DMS 273 (cell line): ENCODE measurements around the gene CARS1.

Experiments used
- DNase-seq: peaks from one replicate; lab custom pipeline; 2025; ENCODE audit not compliant: unreplicated experiment; lab: John Stamatoyannopoulos, UW

Gene CARS1

DNA sequence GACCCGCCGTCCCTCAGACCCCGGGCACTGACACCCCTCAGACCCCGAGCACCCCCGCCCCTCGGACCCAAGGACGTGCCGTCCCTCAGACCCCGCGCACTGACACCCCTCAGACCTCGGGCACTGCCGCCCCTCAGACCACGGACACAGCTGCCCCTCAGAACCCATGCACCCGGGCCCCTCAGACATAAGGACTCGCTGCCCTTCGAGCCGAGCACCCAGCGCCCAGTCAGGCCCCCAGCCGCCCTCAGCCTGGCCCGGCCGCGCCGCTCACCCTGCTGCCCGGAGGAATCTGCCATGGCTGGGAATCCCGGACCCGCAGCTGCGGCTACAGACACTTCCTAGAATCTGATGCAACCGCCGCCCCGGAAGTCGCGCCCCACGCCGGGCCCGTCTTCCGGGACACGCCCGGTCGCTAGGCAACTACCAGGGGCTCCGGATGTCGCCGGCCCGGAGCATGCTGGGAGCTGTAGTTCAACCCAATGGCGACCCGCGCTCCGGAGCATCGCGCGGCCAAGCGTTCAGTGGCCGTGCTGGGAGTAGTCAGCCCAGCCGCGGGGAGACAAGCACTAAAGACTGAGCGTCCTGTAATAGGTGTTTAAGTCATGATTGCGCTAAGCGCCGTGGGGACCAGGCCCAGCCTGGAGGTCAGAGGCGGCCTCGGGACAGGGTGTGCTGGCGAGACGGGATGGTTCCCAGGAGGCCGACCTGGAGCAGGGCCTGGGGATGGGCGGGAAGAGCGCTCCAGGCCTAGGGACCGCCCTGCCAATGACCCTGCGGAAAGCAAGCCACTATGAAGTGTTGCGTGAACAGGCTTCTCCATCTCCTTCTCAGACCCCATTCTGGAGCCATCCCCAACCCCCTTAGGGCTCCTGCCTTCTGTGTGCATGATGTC, at the start of gene CARS1:
TSS of gene CARS1 (minus strand) at position 355 of the 895 bp plus-strand sequence. CDS start at position 299, 56 bp downstream.
- peak; percentile 95 for DNase-seq

DNA sequence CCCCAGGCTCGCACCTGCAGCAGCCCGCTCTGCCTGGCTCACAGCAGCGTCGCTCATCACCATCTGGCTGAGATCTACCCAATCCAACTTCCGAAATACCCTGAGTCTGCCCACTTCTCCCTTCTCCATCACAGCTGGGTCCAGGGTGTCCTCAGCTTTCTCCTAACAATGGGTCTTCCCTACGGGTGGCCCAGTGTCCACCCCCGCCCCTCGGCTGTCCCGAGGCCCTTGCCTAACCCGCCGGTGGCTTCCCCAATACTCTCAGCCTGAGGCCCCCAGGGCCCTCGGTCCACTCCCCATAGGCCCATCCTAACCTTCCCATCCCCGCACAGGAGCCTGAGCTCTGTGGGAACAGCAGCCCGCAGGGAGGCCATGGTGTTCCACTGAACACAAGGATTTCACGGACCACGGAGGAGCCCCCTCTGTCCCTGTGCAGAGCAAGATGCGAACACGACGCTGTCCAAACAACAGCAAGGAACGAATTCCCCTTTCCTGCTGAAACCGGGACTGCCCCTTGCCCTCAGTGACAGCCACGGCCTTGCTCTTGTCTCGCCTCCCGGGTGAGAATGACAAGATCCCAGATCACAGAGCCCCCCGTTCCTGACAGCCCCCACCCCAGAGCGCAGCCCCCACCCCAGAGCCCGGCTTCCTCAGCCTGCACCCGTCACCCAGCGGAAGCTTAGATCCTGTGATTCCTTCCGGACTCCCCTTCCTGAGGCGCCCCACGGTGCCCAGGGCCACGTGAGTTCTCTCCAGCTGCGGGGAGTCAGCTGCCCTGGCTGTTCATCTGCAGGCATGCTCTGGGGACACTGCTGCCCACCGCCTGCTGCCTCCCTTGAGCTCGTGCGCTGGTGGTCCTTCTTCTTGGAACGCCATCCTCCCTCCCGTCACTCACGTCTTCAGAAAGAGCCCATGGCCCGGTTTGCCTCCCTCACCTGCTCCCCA, 48.8 kb upstream of the CARS1 start:
- no peak for DNase-seq

DNA sequence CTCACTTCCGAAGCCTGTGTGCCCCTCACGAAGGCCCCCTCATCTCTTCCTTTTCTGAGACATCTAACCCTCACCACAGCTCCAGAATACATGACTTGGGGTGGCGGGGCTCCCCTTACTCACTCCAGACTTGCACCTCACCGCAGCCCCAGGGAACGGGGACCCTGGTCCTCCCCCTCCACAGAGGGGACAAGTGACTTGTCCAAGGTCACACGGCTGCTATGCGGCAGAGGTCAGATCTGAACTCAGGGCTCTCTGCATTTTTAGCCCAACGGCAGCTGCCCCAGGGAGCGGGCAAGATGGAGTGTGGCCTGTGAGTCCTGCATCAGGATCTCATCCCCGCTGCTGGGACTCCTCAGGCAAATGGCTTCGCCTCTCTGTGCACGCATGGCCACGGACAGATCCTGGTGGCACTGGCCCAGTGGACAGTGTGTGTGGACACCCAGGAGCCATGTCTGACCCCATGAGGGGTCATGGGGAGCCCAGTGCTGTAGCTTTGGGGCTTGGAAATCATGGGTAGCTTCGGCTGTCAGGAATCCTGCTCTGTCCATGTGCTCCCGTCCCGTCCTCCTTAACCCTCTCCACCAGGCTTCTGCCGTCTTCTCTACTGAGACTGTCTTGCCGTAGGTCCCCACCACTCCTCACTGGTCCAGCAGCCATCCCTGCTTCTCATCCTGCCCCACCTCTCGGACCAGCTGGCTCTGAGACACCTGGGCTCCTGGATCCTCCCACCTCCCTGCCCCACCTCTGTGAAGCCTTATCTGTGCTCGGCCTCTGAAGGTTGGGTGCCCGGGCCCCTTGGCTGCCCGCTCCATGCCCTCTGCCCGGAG, 48.0 kb upstream of the CARS1 start:
- DNase-seq = no peak

DNA sequence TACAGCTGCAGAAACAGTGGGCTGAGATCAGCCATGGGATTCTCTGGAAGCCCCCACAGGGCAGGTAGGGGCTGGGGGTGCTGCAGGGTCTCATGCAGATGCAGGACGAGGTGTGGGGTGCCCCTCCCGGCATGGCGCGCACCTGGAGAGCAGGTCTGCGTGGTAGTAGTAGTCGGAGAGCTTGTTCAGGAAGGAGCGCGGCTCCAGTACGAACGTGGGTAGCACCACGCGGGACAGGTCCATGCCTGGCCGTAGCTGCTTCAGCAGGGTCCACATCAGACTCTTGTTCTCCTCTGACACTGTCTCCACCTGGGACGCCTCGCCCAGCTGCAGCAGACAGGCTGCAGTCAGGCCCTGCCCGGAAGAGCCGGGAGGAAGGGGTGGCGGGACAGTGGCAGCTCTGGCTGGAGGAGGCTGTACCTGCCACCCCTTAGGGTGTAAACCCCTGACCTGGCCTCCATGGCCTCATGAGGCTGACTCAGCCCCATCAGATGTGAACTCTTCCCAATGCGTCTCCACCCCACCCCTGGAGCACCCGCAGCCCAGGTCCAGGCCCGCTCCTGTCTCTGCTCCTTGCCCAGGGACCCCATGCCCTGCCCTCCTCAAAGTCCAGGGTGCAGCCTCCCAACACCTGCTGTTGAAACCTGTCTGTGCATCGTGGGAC, 47.0 kb upstream of the CARS1 start:
- no peak for DNase-seq

DNA sequence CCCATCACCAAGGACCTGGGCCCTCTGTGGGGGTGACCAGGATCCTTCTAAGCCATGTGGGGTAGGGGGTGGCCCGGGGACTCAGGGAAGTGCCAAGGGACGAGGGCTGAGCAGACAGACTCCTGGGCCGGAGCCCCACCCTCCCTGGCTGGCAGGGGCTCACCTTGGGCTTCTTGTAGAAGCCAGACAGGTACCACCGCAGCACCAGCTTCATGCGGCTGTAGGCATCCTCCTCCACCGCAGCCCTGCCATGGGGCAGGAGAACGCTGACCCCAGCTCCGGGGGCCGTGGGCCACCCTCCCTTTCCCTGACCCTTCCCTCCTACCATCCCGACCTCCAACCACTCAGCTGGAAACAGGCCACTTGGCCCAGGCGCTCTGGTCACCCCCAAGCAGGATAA, 45.9 kb upstream of the CARS1 start:
- DNase-seq = no peak

DNA sequence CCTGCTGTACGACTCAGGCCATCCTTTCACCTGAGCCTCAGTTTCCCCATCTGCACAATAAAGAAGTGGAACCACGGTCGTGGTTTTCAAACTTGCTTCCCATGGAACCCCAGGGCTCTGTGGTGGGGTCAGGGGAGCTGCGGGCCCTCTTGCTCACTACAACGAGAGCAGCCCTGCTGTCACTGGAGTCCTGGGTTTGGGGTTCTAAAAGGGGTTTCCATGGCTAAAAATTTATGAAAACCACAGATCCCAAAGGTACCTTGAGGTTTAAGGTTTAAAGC, 45.4 kb upstream of the CARS1 start:
- no peak for DNase-seq

DNA sequence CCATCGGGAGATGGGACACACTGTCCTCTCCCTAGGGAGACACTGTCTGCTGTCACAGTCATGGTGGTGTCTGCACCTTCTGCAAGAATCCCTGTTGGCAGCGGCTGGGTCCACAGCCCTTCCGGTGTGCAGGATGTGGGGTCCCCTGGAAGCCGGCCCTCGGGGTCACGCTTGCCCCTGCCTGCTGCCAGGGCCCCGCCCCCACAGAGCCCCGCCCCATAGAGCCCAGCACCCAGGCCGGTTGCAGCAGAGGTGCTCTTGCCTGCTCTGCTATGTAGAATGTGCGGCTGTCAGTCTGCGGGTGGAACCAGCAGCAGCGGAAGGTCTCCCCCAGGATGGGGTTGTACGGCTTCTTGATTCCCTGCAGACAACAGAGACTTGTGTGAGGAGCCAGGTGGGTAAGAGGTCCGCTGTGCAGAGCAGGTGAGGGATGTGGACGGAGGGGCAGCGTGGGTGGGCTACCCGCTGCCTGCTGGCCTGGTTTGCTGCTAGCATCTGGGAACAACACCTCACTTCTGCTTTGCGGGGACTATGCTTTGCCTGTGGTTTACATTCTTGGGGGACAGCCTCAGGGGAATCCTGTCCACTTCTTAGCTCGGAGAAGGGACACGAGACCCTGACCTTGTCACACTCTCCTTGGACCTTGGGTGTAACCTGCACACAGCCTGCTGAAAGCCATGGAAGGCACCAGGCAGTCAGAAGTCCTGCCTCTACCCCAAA, 44.9 kb upstream of the CARS1 start:
- no peak for DNase-seq

DNA sequence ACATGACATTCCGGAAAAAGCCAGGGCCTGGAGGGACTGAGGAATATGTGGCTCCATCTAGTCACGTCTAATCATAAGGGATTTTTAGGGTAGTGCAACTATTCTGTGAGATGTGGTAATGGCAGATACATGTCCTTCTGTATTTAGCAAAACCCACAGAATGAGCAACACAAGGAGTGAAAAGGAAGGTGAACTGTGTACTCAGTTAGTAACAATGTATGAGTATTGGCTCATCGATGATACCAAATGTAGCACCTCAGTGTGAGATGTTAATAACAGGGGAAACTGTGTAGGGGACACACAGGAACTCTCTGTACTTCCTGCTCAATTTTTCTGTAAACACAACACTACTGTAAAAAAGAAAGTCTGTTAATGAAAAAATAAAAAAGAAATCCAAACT, 42.0 kb upstream of the CARS1 start:
- no peak for DNase-seq

DNA sequence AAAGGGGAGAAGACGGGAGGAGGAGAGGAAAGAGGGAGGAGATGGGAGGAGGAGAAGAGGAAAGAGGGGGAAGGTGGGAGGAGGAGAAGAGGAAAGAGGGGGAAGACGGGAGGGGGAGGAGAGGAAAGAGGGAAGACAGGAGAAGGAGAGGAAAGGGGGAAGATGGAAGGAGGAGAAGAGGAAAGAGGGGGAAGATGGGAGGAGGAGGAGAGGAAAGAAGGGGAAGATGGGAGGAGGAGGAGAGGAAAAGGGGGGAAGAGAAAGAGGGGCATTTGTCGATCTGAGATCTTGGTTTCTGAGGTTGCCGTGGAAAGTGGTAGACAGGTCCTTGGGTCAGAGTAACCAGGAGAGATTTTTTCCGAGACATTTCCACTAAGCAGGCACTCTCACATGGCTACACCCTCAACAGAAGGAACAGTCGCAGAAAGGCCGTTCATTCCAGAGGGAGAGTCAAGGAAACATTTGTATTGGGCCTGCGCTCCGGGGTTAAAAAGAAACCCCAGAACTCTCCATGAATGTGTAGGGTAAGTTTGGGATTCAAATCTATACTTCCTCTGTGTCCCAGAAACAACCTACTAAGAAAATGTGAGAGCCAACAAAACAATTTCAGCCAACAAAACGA, 39.8 kb upstream of the CARS1 start:
- no peak for DNase-seq

DNA sequence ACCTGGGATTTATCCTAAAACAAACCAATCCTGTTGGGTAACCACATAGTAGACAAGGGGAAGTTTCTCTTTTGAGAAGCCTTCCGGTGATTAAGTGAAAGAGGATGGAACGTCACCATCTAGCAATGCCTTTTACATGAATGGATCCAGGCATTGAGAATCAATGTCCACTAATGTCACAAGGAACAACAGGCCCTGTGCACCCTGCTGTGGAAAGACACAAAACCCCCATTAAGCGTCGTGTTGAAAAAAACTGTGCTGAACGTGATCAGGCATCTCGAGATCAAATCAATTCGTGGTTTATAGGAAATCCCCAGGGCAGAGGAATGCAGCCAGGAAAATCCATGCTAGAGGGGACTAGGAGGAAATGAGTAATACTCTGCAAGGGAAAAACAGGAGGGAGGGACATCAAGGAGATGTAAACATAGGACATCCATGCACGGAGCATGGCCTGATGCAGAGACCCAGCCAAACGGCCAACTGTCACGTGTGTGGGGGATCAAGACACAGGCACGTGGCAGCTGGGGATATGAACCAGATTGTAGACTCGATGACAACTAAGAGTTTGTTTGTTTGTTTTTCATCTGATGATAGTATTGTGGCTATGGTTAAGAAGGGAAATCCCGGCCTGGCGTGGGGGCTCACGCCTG, 38.6 kb upstream of the CARS1 start:
- no peak for DNase-seq

DNA sequence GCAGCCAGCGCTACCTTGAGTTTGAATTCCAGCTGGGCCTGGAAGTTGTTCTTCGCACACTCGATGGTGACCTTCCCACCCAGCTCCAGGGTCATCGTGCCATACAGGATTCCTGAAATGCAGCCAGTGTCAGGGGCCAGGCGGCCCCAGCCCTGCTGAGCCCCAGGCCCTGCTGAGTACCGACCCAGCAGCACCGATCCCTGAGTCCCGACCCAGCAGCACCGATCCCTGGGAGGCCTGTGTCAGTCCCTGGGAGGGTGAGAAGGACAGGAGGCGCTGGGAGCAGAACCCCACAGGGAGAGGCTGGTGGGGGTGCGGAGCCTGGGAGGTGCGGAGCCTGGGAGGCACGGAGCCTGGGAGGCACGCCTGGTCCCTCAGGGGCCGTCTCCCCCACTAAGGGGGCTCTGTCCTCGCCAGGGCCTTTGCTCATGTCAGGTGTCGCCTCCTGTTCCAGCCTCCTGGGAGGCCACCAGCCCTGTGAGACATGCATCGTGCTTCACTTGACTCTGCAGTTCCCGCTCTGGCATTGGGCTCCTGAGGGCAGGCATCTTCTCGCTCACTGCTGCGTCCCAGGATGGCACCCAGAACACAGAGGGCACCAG, 37.1 kb upstream of the CARS1 start:
- DNase-seq = no peak

DNA sequence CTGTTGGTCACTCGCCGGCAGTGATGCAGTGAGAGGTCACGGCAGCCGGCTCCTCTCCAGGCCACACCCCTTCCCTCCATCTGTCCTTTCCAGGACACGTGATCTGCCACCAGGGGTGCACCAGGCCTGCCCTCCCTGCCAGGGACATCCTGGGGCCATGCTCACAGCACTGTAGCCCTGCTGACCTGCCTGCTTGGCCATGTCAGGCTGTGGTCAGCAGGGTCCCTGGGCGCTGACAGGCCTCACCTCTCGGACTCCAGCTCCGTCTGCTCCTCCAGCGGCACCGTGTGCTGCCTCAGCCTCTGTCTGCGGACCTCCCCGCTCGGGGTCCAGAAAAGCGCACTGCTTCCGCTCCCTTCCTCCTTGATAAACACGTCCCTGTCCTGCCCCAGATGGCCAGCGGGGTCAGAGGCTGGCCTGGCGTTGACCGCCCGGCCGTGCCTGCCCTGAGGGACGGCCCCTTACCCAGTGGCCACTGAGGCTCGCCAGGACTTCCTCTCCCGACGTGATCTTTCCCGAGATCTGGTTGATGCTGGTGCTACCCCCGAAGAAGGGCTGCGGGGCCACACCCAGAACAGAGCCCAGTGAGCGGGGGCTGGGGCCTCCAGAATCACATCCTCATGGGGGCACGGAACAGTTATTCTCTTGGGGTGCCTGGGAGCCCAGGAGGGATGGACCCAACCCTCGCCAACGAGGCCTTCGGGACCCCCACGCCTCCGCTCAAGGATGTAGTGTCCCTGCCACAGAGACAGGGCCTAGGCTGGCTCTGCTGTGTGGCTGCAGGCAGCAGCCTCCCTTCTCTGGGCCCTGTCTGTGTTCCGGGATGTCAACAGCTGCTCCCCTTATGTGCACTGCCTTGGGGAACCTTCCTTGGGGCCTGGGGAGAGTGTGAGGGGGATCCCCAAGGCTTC, 36.3 kb upstream of the CARS1 start:
- DNase-seq = peak; percentile 49

DNA sequence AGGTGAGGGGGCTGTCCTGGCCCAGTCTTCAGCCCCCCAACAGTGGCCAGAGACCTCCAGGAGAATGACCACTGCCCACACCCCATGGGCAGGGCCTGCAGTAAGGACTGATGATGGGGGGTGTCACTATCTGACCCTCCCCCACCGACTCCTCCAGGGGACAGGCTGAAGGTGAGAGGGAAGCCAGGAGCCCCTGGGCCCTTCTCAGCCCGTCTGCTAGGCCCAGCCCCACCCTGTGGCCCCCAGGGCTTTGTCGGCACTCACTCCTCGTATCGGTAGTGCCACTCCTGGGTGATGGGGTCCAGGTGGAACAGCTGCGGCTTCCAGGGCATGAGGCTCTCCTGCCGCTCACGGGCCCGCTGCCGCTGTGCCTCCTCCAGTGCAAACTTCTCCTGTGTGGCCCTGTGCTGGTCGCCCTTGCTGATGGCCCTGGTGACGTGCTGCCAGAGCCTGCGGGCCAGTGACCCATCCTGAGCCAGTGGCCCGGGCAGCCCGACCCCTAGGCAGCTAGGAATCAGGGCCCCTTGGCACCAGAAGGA, 35.4 kb upstream of the CARS1 start:
- no peak for DNase-seq

DNA sequence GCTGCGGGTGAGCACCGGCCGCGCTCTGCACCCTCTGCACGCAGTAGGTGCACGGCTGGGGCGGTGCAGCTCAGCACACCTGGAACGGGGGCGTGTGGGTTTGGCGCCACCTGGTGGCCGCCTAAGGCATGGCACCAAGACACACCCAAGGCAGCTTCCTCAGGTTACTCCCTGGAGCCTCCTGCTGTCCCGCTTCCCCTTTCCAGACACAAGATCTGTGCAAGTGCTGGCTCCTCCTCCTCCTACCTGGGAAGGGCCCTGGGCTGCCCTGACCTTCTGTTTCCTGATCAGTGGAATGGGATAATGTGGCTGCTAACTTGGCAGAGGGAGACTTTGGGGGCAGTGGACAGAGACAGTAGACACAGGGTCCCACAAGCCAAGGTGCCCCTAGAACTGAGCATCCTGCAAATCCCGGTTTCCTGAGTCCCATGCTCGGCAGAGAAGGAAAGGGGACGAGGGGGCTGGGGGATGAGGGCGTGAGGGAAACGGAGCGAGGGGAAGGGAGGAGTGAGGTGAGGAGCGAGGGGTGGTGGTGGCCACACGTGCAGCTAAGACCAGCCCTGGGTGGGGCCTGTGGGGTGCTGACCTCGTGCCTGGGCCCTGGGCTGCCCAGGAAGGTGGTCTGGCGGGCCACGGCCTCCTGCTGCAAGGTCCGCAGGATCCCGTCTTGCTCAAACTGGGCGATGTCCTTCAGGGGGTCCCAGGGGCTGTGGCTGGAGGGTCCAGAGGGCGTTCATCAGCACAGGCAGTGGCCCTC, 34.8 kb upstream of the CARS1 start:
- peak; percentile 78 for DNase-seq

DNA sequence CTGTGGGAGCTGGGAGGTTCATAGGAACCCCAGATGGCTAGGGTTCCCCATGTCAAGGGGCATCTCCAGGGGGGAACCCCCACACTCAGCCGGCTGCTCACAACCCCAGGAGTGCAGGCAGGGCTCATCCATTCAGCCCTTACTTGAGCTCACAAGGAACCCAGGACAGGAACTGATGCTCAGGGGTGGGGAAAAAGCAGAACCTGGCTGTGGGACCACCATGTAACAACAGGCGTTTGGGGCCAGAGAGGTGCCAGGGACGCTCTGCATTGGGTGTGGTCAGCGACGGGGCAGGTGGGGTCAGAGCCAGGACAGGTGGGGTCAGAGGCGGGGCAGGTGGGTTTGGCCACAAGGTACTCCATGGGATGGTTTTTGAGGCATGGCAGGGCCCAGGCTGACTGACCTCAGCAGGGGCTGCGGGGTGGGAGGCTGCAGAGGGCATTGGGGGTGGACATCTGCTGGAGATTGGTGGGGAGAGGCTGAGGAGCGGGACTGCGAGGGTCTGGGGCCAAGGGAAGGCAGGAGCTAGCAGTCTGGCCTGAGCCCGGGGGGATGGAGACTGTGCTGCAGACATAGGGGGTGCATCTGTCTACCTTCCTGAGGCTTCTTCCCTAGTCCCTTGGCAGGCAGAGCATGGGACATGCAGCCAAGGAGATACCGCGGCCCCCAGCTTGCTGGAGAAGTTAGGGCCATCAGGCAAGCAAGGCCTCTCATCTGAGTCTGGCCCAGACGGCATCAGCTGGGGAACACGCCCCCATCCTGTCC, 34.0 kb upstream of the CARS1 start:
- no peak for DNase-seq
